IMR-90 (cell line): ENCODE results near the gene GSTP1. TPM values are rescaled to one million over a fixed set of nuclear protein-coding genes. Genes with fewer than 3 reads are reported as not detected.

Experiments used
- ATAC-seq: fragments of 200-7000 bp; cut with Tn5 transposase; 2 replicates; pipeline ENCODE4 v1.9.1; 2020; ENCODE audit warnings: low read depth, mild to moderate bottlenecking, moderate library complexity
- BruUV-seq: library from RNA; stranded (reverse); fragments of 400-500 nt; replicated peaks from 2 replicates; lab custom pipeline; 2021; lab: Mats Ljungman, UMichigan
- CTCF ChIA-PET: fragments of 300-600 bp; formaldehyde crosslinking; extraction: SDS; loops from one replicate; lab custom pipeline; 2021; ENCODE audit warnings: antibody characterized with exemption; lab: Yijun Ruan, JAX
- POLR2A ChIA-PET: fragments of 300-600 bp; sonication (Branson Sonifier 250); formaldehyde crosslinking; loops from one replicate; lab custom pipeline; 2022; ENCODE audit warnings: antibody characterized with exemption; ENCODE audit not compliant: unreplicated experiment; lab: Charles Lee
- DNase-seq: peaks from one replicate; pipeline ENCODE4 v3.0.0; 2013
- H2AFZ ChIP-seq: replicated peaks from 2 replicates; pipeline ENCODE3; 2013; ENCODE audit warnings: low read length, mild to moderate bottlenecking; ENCODE audit not compliant: poor library complexity
- H2AK5ac ChIP-seq: 2 replicates; pipeline ENCODE4 v1.6.1; 2013; ENCODE audit warnings: low read depth, low read length, inconsistent platforms
- H2AK9ac ChIP-seq: replicated peaks from 2 replicates; pipeline ENCODE3; 2013; ENCODE audit warnings: mild to moderate bottlenecking, low read depth, low read length, moderate library complexity; ENCODE audit not compliant: poor library complexity
- H2BK120ac ChIP-seq: 2 replicates; pipeline ENCODE4 v1.6.1; 2013; ENCODE audit warnings: low read depth, low read length, inconsistent platforms
- H2BK15ac ChIP-seq: 3 replicates; pipeline ENCODE4 v1.6.1; 2013; ENCODE audit warnings: low read depth, low read length, inconsistent platforms
- H2BK20ac ChIP-seq: 2 replicates; pipeline ENCODE4 v1.6.1; 2013; ENCODE audit warnings: low read depth, mild to moderate bottlenecking, inconsistent platforms, low read length, moderate library complexity
- H2BK5ac ChIP-seq: 2 replicates; pipeline ENCODE4 v1.6.1; 2013; ENCODE audit warnings: mild to moderate bottlenecking, low read depth, low read length, inconsistent platforms; ENCODE audit not compliant: poor library complexity, severe bottlenecking
- H3K14ac ChIP-seq: replicated peaks from 2 replicates; pipeline ENCODE4 v1.6.1; 2013; ENCODE audit warnings: low read depth, low read length, inconsistent platforms
- H3K18ac ChIP-seq: 2 replicates; pipeline ENCODE4 v1.6.1; 2013; ENCODE audit warnings: low read depth, low read length, control low read depth
- H3K23ac ChIP-seq: 2 replicates; pipeline ENCODE4 v1.6.1; 2013; ENCODE audit warnings: low read depth, low read length, inconsistent platforms
- H3K27ac ChIP-seq: 2 replicates; pipeline ENCODE4 v1.5.1; 2013; ENCODE audit warnings: mild to moderate bottlenecking, control low read depth, low read length; ENCODE audit not compliant: insufficient read depth
- H3K27me3 ChIP-seq: 2 replicates; pipeline ENCODE4 v1.6.1; 2013; ENCODE audit warnings: low read length; ENCODE audit not compliant: control insufficient read depth, insufficient read depth
- H3K36me3 ChIP-seq: 2 replicates; pipeline ENCODE4 v1.6.1; 2013; ENCODE audit warnings: low read length, mixed read lengths; ENCODE audit not compliant: control insufficient read depth, insufficient read depth
- H3K4ac ChIP-seq: 2 replicates; pipeline ENCODE4 v1.6.1; 2013; ENCODE audit warnings: low read depth, low read length, inconsistent platforms
- H3K4me1 ChIP-seq: 2 replicates; pipeline ENCODE4 v1.6.1; 2013; ENCODE audit warnings: low read length, mixed read lengths; ENCODE audit not compliant: control insufficient read depth, insufficient read depth
- H3K4me2 ChIP-seq: 2 replicates; pipeline ENCODE4 v1.6.1; 2013; ENCODE audit warnings: low read depth, mild to moderate bottlenecking, control low read depth, low read length, moderate library complexity
- H3K4me3 ChIP-seq: 2 replicates; pipeline ENCODE4 v1.5.1; 2013; ENCODE audit warnings: low read depth, mild to moderate bottlenecking, control low read depth, low read length, moderate library complexity; ENCODE audit not compliant: insufficient read depth
- H3K56ac ChIP-seq: 2 replicates; pipeline ENCODE4 v1.6.1; 2013; ENCODE audit warnings: low read length, inconsistent platforms; ENCODE audit not compliant: insufficient read depth; ENCODE audit errors: extremely low read depth
- H3K79me1 ChIP-seq, 2 experiments: 2 replicates each; pipeline ENCODE4 v1.6.1; 2013; ENCODE audit warnings: low read length in 2 of 2, inconsistent platforms in 1 of 2, low read depth in 1 of 2
- H3K9ac ChIP-seq: 2 replicates; pipeline ENCODE4 v1.6.1; 2013; ENCODE audit warnings: low read depth, low read length, control low read depth
- H3K9me1 ChIP-seq: 2 replicates; pipeline ENCODE4 v1.6.1; 2013; ENCODE audit warnings: low read length, inconsistent platforms; ENCODE audit not compliant: insufficient read depth
- H3K9me3 ChIP-seq: 2 replicates; pipeline ENCODE4 v1.6.1; 2013; ENCODE audit warnings: low read length; ENCODE audit not compliant: control insufficient read depth, insufficient read depth
- H4K20me1 ChIP-seq: 2 replicates; pipeline ENCODE4 v1.6.1; 2013; ENCODE audit warnings: low read length, inconsistent platforms; ENCODE audit not compliant: insufficient read depth
- H4K5ac ChIP-seq: 2 replicates; pipeline ENCODE4 v1.6.1; 2013; ENCODE audit warnings: mild to moderate bottlenecking, low read depth, low read length, control low read depth
- H4K8ac ChIP-seq, 2 experiments: 2 replicates each; pipeline ENCODE4 v1.6.1; 2013; ENCODE audit warnings: low read depth in 2 of 2, low read length in 2 of 2, control low read depth in 1 of 2, inconsistent platforms in 1 of 2
- H4K91ac ChIP-seq: 2 replicates; pipeline ENCODE4 v1.6.1; 2013; ENCODE audit warnings: low read depth, low read length, inconsistent platforms; ENCODE audit not compliant: insufficient read depth
- CEBPB ChIP-seq: IDR thresholded peaks from 2 replicates; pipeline ENCODE4 v1.6.1; 2012; ENCODE audit warnings: low read depth, low read length, improper control_type of control experiment
- CHD1 ChIP-seq: IDR thresholded peaks from 2 replicates; pipeline ENCODE4 v1.6.1; 2012; ENCODE audit warnings: low read depth, low read length, improper control_type of control experiment
- FOS ChIP-seq: fragments of 150-350 bp; IDR thresholded peaks from 2 replicates; pipeline ENCODE4 v1.6.1; 2016; ENCODE audit warnings: low read depth, low read length
- MAFK ChIP-seq: IDR thresholded peaks from 2 replicates; pipeline ENCODE4 v1.6.1; 2012; ENCODE audit warnings: low read depth, low read length, improper control_type of control experiment
- MAZ ChIP-seq: IDR thresholded peaks from 2 replicates; pipeline ENCODE4 v1.6.1; 2012; ENCODE audit warnings: low read depth, mild to moderate bottlenecking, low read length, improper control_type of control experiment, moderate library complexity, borderline replicate concordance
- MXI1 ChIP-seq: IDR thresholded peaks from 2 replicates; pipeline ENCODE4 v1.6.1; 2012; ENCODE audit warnings: low read depth, mild to moderate bottlenecking, low read length, moderate library complexity, borderline replicate concordance
- NFE2L2 ChIP-seq: fragments of 150-350 bp; IDR thresholded peaks from 2 replicates; pipeline ENCODE4 v1.6.1; 2016; ENCODE audit warnings: low read depth, mild to moderate bottlenecking, low read length
- POLR2A ChIP-seq: IDR thresholded peaks from 2 replicates; pipeline ENCODE4 v1.6.1; 2012; ENCODE audit warnings: mild to moderate bottlenecking, low read depth, low read length
- RAD21 ChIP-seq: IDR thresholded peaks from 2 replicates; pipeline ENCODE4 v1.6.1; 2012; ENCODE audit warnings: low read length, improper control_type of control experiment
- RCOR1 ChIP-seq: IDR thresholded peaks from 2 replicates; pipeline ENCODE4 v1.6.1; 2012; ENCODE audit warnings: mild to moderate bottlenecking, low read length, improper control_type of control experiment; ENCODE audit not compliant: insufficient replicate concordance
- RFX5 ChIP-seq: IDR thresholded peaks from 2 replicates; pipeline ENCODE4 v1.8.0; 2012; ENCODE audit warnings: low read depth, mild to moderate bottlenecking, low read length, moderate library complexity
- WGBS, 2 experiments: methylation state at CpG; one replicate each; pipeline versions ENCODE4 v1.1.5 to v1.1.7; 2013; ENCODE audit warnings: missing lambda C conversion rate in 2 of 2; ENCODE audit not compliant: insufficient read length in 1 of 2; ENCODE audit errors: extremely low coverage in 2 of 2; 5-methylcytosine and 5-hydroxymethylcytosine counted together
- dilution Hi-C: fragments of 300-500 bp; cut with HindIII; formaldehyde crosslinking; loops from one replicate; pipeline ENCODE4 v1.14.3; 2018; ENCODE audit warnings: low sequenced_read_pairs; ENCODE audit not compliant: unreplicated experiment
- in situ Hi-C: fragments of 300-500 bp; cut with MboI; formaldehyde crosslinking; loops from 3 replicates; pipeline ENCODE4 v1.14.3; 2019; ENCODE audit warnings: low sequenced_read_pairs, inconsistent platforms, mixed read lengths
- intact Hi-C: fragments of 100-400 bp; cut with micrococcal nuclease; formaldehyde crosslinking; loops from 2 replicates; pipeline ENCODE4 v1.10.0; 2022
- polyA plus RNA-seq, 3 experiments: library from polyadenylated mRNA; depleted of rRNA; stranded (reverse); fragments of >200 nt; gene quantifications; 2 replicates each; pipeline ENCODE4 v1.2.3, GENCODE V29; 2012; ENCODE audit warnings: low replicate concordance in 1 of 3
- total RNA-seq: library from RNA; depleted of rRNA; stranded (reverse); fragments of >200 nt; gene quantifications from 2 replicates; pipeline ENCODE4 v1.2.3, GENCODE V29; 2012
- TF ChIP-seq, protein P1 (sequence below): fragments of 150-350 bp; IDR thresholded peaks from 2 replicates; pipeline ENCODE4 v1.6.1; 2017; ENCODE audit warnings: mild to moderate bottlenecking, antibody characterized with exemption, low read length, low read depth
- TF ChIP-seq, protein P2 (sequence below): conservative IDR thresholded peaks from 2 replicates; pipeline ENCODE4 v1.5.1; 2012; ENCODE audit warnings: mild to moderate bottlenecking, low read depth, low read length, improper control_type of control experiment
- TF ChIP-seq, protein P3 (sequence below): fragments of 150-350 bp; IDR thresholded peaks from 2 replicates; pipeline ENCODE4 v1.6.1; 2016; ENCODE audit warnings: low read depth, mild to moderate bottlenecking, low read length, moderate library complexity, borderline replicate concordance

GSTP1 gene
- total and polyA plus RNA-seq, 2 of the 4 experiments (the other 2 are of a cell fraction): 947 to 1,539 TPM

DNA sequence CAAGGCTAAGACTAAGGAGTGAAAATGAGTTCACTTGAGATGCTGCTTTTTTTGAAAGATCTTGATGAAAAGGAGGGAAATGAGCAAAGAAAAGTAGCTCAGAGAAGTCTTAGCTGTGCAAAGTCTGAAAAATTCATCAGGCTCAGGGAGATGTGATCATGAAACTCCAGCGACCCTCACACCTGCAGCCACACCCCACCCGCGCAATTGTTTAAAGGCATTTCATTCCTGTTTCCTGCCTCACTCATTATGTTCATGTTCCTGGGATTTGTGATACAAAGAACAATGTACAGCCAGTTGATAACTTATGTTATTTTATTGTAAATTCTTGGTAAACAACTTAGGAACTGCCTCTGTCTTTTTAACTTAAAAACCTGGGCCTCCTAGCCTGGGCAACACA lies 8.7 kb upstream of the GSTP1 start:
- H3K9me1 ChIP-seq: no peaks in the 10 kb centered on the region
- H3K27ac ChIP-seq: no peak overlapping the region
- dilution Hi-C loops (no loop called here), intact Hi-C loops (loop anchor here (5.0 kb wide), 1 partner anchor 82 kb away; no protein-coding TSS in a partner anchor), in situ Hi-C loops (no loop called here)
- no peak overlapping the region for H4K8ac ChIP-seq
- no peak overlapping the region for H3K4me2 ChIP-seq
- DNase-seq: no peak
- no peak overlapping the region for H3K4me3 ChIP-seq
- peaks cover 3% of the 10 kb centered on the region; the same call in 1 of the 2 replicates for H3K4me1 ChIP-seq
- CTCF ChIA-PET: no interaction called here
- peaks cover 40% of the 10 kb centered on the region for H3K27me3 ChIP-seq
- no peak overlapping the region for H2AK5ac ChIP-seq
- no peak overlapping the region for H3K9ac ChIP-seq
- no peaks in the 10 kb centered on the region for H4K20me1 ChIP-seq
- no peak overlapping the region for H3K4ac ChIP-seq
- H4K91ac ChIP-seq: no peak overlapping the region
- H3K36me3 ChIP-seq: no peaks in the 10 kb centered on the region
- no TSS peak for BruUV-seq
- no peak overlapping the region for H2BK15ac ChIP-seq
- POLR2A ChIA-PET: no interaction called here
- WGBS, 2 experiments: no CpG with 5 or more reads among the region's 3 CpGs
- ATAC-seq: no peak
- H2BK5ac ChIP-seq: no peak overlapping the region
- TF ChIP-seq CEBPB: no peak
- TF ChIP-seq POLR2A: no peak
- no peak for TF ChIP-seq NFE2L2
- TF ChIP-seq CHD1: no peak
- no peak for TF ChIP-seq RFX5
- TF ChIP-seq, protein P1, sequence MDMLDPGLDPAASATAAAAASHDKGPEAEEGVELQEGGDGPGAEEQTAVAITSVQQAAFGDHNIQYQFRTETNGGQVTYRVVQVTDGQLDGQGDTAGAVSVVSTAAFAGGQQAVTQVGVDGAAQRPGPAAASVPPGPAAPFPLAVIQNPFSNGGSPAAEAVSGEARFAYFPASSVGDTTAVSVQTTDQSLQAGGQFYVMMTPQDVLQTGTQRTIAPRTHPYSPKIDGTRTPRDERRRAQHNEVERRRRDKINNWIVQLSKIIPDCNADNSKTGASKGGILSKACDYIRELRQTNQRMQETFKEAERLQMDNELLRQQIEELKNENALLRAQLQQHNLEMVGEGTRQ: no peak
- TF ChIP-seq, protein P2, sequence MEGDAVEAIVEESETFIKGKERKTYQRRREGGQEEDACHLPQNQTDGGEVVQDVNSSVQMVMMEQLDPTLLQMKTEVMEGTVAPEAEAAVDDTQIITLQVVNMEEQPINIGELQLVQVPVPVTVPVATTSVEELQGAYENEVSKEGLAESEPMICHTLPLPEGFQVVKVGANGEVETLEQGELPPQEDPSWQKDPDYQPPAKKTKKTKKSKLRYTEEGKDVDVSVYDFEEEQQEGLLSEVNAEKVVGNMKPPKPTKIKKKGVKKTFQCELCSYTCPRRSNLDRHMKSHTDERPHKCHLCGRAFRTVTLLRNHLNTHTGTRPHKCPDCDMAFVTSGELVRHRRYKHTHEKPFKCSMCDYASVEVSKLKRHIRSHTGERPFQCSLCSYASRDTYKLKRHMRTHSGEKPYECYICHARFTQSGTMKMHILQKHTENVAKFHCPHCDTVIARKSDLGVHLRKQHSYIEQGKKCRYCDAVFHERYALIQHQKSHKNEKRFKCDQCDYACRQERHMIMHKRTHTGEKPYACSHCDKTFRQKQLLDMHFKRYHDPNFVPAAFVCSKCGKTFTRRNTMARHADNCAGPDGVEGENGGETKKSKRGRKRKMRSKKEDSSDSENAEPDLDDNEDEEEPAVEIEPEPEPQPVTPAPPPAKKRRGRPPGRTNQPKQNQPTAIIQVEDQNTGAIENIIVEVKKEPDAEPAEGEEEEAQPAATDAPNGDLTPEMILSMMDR: no peak
- TF ChIP-seq MAZ: no peak
- no peak for TF ChIP-seq FOS
- no peak for TF ChIP-seq MXI1
- no peak for TF ChIP-seq MAFK
- TF ChIP-seq, protein P3, sequence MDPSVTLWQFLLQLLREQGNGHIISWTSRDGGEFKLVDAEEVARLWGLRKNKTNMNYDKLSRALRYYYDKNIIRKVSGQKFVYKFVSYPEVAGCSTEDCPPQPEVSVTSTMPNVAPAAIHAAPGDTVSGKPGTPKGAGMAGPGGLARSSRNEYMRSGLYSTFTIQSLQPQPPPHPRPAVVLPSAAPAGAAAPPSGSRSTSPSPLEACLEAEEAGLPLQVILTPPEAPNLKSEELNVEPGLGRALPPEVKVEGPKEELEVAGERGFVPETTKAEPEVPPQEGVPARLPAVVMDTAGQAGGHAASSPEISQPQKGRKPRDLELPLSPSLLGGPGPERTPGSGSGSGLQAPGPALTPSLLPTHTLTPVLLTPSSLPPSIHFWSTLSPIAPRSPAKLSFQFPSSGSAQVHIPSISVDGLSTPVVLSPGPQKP: no peak
- no peak for TF ChIP-seq RCOR1
- TF ChIP-seq RAD21: no peak
- H3K79me1 ChIP-seq: no peaks in the 10 kb centered on the region
- H3K56ac ChIP-seq: no peak overlapping the region
- no peak overlapping the region for H2AK9ac ChIP-seq
- H4K5ac ChIP-seq: no peak overlapping the region
- H3K23ac ChIP-seq: no peak overlapping the region
- no peak overlapping the region for H3K14ac ChIP-seq
- no peak overlapping the region for H2AFZ ChIP-seq
- H2BK120ac ChIP-seq: no peak overlapping the region
- peaks cover 5% of the 10 kb centered on the region for H3K9me3 ChIP-seq
- no peak overlapping the region for H2BK20ac ChIP-seq
- H3K18ac ChIP-seq: no peak overlapping the region
